ENCODE data around the gene IBA57.

The IBA57 gene

GRCh38 chr1:228156941-228157728 lies 8.5 kb upstream of the IBA57 start:
- DNase-seq, result no peak

- DNase-seq, result no peak
Observed at GRCh38 chr1:228157729-228158126, 7.9 kb upstream of the IBA57 start.

- DNase-seq, result no peak
Observed at GRCh38 chr1:228158151-228159007, 7.2 kb upstream of the IBA57 start.

- no peak for DNase-seq
Observed at GRCh38 chr1:228159008-228159665, 6.5 kb upstream of the IBA57 start.

GRCh38 chr1:228160201-228160761 lies 5.3 kb upstream of the IBA57 start:
- DNase-seq, result no peak

GRCh38 chr1:228161362-228161761 lies 4.2 kb upstream of the IBA57 start:
- no peak for DNase-seq

- DNase-seq, result no peak
Observed at GRCh38 chr1:228161866-228162265, 3.7 kb upstream of the IBA57 start.

- no peak for DNase-seq
Observed at GRCh38 chr1:228162286-228163006, 3.2 kb upstream of the IBA57 start.

GRCh38 chr1:228163007-228163753 lies 2.4 kb upstream of the IBA57 start:
- DNase-seq, result no peak

GRCh38 chr1:228163776-228164519 lies 1.7 kb upstream of the IBA57 start:
- DNase-seq, result no peak

- no peak for DNase-seq
Observed at GRCh38 chr1:228164561-228165371, 838 bp upstream of the IBA57 start.

GRCh38 chr1:228166170-228166936 lies 749 bp downstream of the IBA57 start:
- no peak for DNase-seq

- no peak for DNase-seq
Observed at GRCh38 chr1:228168563-228169270, 3.1 kb downstream of the IBA57 start.

- DNase-seq, result no peak
Observed at GRCh38 chr1:228169345-228169744, 3.7 kb downstream of the IBA57 start.

- DNase-seq, result no peak
Observed at GRCh38 chr1:228170666-228171065, 5.1 kb downstream of the IBA57 start.

- no peak for DNase-seq
Observed at GRCh38 chr1:228171221-228171891, 5.8 kb downstream of the IBA57 start.

- no peak for DNase-seq
Observed at GRCh38 chr1:228172591-228173527, 7.3 kb downstream of the IBA57 start.
